H1 (cell line): ENCODE data around the gene LRRC28. TPM values are rescaled to one million over a fixed set of nuclear protein-coding genes. Genes with fewer than 3 reads are reported as not detected.

Source experiments
- CTCF ChIA-PET: fragments of 300-600 bp; sonication (Branson Sonifier 250); formaldehyde crosslinking; loops from one replicate; lab custom pipeline; 2021; ENCODE audit not compliant: partially characterized antibody; lab: Charles Lee
- POLR2A ChIA-PET: fragments of 300-600 bp; sonication (Branson Sonifier 250); formaldehyde crosslinking; loops from one replicate; lab custom pipeline; 2021; ENCODE audit warnings: inconsistent platforms; ENCODE audit not compliant: partially characterized antibody; lab: Charles Lee
- DNase-seq, 2 experiments: peaks; one replicate each; pipeline versions ENCODE4 v3.0.0 to v3.0.0-alpha.2; 2010 to 2022; ENCODE audit warnings: low spot score in 2 of 2, low read depth in 1 of 2, mixed read lengths in 1 of 2
- FAIRE-seq: peaks from 2 replicates; lab custom pipeline; 2011; peaks lifted over from hg19 to GRCh38; lab: Jason Lieb, UNC
- H2AFZ ChIP-seq: 2 replicates; pipeline ENCODE4 v1.8.1; 2012; ENCODE audit warnings: low read length, inconsistent platforms
- H2AK5ac ChIP-seq: 2 replicates; pipeline ENCODE4 v1.6.1; 2013; ENCODE audit warnings: low read depth, low read length
- H2BK120ac ChIP-seq: replicated peaks from 2 replicates; pipeline ENCODE3; 2013; ENCODE audit warnings: low read depth, low read length, inconsistent platforms
- H2BK12ac ChIP-seq: 2 replicates; pipeline ENCODE4 v1.6.1; 2013; ENCODE audit warnings: low read depth, low read length
- H2BK15ac ChIP-seq: 2 replicates; pipeline ENCODE4 v1.6.1; 2013; ENCODE audit warnings: low read length
- H2BK20ac ChIP-seq: 2 replicates; pipeline ENCODE4 v1.6.1; 2013; ENCODE audit warnings: low read length
- H2BK5ac ChIP-seq: 2 replicates; pipeline ENCODE4 v1.6.1; 2013; ENCODE audit warnings: low read depth, low read length
- H3K14ac ChIP-seq: 2 replicates; pipeline ENCODE4 v1.6.1; 2013; ENCODE audit warnings: inconsistent platforms; ENCODE audit not compliant: insufficient read length
- H3K18ac ChIP-seq: 2 replicates; pipeline ENCODE4 v1.6.1; 2013; ENCODE audit warnings: low read length; ENCODE audit errors: extremely low read depth
- H3K23ac ChIP-seq: 2 replicates; pipeline ENCODE4 v1.6.1; 2013; ENCODE audit warnings: inconsistent platforms; ENCODE audit not compliant: insufficient read length
- H3K23me2 ChIP-seq: 2 replicates; pipeline ENCODE4 v1.6.1; 2013; ENCODE audit warnings: low read depth, low read length
- H3K27ac ChIP-seq: 2 replicates; pipeline ENCODE4 v1.6.1; 2011; ENCODE audit warnings: low read depth, low read length, inconsistent platforms
- H3K27me3 ChIP-seq, 4 experiments: replicated peaks in 1 of 4; 1 replicate in 1 of 4; 2 replicates in 3 of 4; pipeline versions ENCODE4 v1.6.1 to v1.8.1; 2011 to 2013; ENCODE audit warnings: low read length in 3 of 4, mild to moderate bottlenecking in 3 of 4, inconsistent platforms in 2 of 4, mixed read lengths in 2 of 4, moderate library complexity in 1 of 4; ENCODE audit not compliant: control insufficient read depth in 3 of 4, insufficient read depth in 3 of 4; ENCODE audit errors: extremely low read depth in 1 of 4
- H3K36me3 ChIP-seq, 4 experiments: 2 replicates each; pipeline versions ENCODE4 v1.6.1 to v1.8.1; 2011 to 2013; ENCODE audit warnings: mild to moderate bottlenecking in 4 of 4, low read length in 3 of 4, moderate library complexity in 2 of 4, control low read depth in 1 of 4, inconsistent platforms in 1 of 4; ENCODE audit not compliant: insufficient read depth in 4 of 4, control insufficient read depth in 2 of 4
- H3K4ac ChIP-seq: replicated peaks from 2 replicates; pipeline ENCODE3; 2013; ENCODE audit warnings: low read length, low read depth, mixed read lengths, inconsistent platforms; ENCODE audit not compliant: insufficient read length
- H3K4me1 ChIP-seq, 4 experiments: replicated peaks in 1 of 4; 1 replicate in 1 of 4; 2 replicates in 3 of 4; pipeline versions ENCODE4 v1.6.1 to v1.8.1; 2011 to 2013; ENCODE audit warnings: low read length in 3 of 4, inconsistent platforms in 2 of 4, mixed read lengths in 1 of 4; ENCODE audit not compliant: insufficient read depth in 4 of 4, control insufficient read depth in 3 of 4
- H3K4me2 ChIP-seq, 2 experiments: 2 replicates each; pipeline versions ENCODE4 v1.6.1 to v1.8.1; 2011 to 2013; ENCODE audit warnings: low read depth in 2 of 2, low read length in 2 of 2, control low read depth in 1 of 2, inconsistent platforms in 1 of 2, mild to moderate bottlenecking in 1 of 2; ENCODE audit not compliant: insufficient read depth in 1 of 2
- H3K4me3 ChIP-seq, 4 experiments: fragments of 200-600, 300-600 bp in 1 of 4; sonication (generic), shearing (Covaris generic), sonication (Bioruptor Twin) in 1 of 4; 2 replicates each; pipeline versions ENCODE4 v1.5.1 to v1.8.1; 2011 to 2016; ENCODE audit warnings: low read length in 4 of 4, low read depth in 3 of 4, control low read depth in 2 of 4, inconsistent platforms in 2 of 4, mild to moderate bottlenecking in 2 of 4, mixed read lengths in 1 of 4, moderate library complexity in 1 of 4; ENCODE audit not compliant: insufficient read depth in 2 of 4; ENCODE audit errors: extremely low read depth in 1 of 4
- H3K56ac ChIP-seq: replicated peaks from 2 replicates; pipeline ENCODE3; 2013; ENCODE audit warnings: low read depth, mild to moderate bottlenecking, mixed read lengths, low read length, inconsistent platforms; ENCODE audit not compliant: insufficient read length
- H3K79me1 ChIP-seq: 2 replicates; pipeline ENCODE4 v1.6.1; 2013; ENCODE audit warnings: low read depth, low read length, control low read depth
- H3K79me2 ChIP-seq, 2 experiments: 2 replicates each; pipeline versions ENCODE4 v1.6.1 to v1.8.1; 2012 to 2013; ENCODE audit warnings: low read length in 2 of 2, mild to moderate bottlenecking in 2 of 2, inconsistent platforms in 1 of 2; ENCODE audit not compliant: insufficient read depth in 2 of 2, control insufficient read depth in 1 of 2
- H3K9ac ChIP-seq, 4 experiments: replicated peaks in 1 of 4; 1 replicate in 1 of 4; 2 replicates in 3 of 4; pipeline versions ENCODE4 v1.6.1 to v1.8.1; 2011 to 2013; ENCODE audit warnings: low read depth in 3 of 4, low read length in 3 of 4, control low read depth in 2 of 4, mild to moderate bottlenecking in 2 of 4, moderate library complexity in 2 of 4, inconsistent platforms in 1 of 4; ENCODE audit errors: extremely low read depth in 1 of 4
- H3K9me3 ChIP-seq, 2 experiments: 2 replicates each; pipeline versions ENCODE4 v1.6.1 to v1.8.1; 2012 to 2013; ENCODE audit warnings: mild to moderate bottlenecking in 2 of 2, moderate library complexity in 2 of 2, control low read depth in 1 of 2, inconsistent platforms in 1 of 2, low read depth in 1 of 2, low read length in 1 of 2, mixed read lengths in 1 of 2; ENCODE audit not compliant: insufficient read depth in 2 of 2
- H4K20me1 ChIP-seq, 2 experiments: replicated peaks in 1 of 2; 2 replicates each; pipeline versions ENCODE3 to v1.8.1; 2011 to 2013; ENCODE audit warnings: inconsistent platforms in 2 of 2, low read length in 2 of 2, mild to moderate bottlenecking in 1 of 2; ENCODE audit not compliant: insufficient read depth in 2 of 2, control insufficient read depth in 1 of 2
- H4K5ac ChIP-seq: 2 replicates; pipeline ENCODE4 v1.6.1; 2013; ENCODE audit warnings: low read length, low read depth, mixed read lengths, inconsistent platforms; ENCODE audit not compliant: insufficient read length
- H4K8ac ChIP-seq: 2 replicates; pipeline ENCODE4 v1.8.0; 2013; ENCODE audit warnings: mild to moderate bottlenecking, moderate library complexity, low read length, inconsistent platforms; ENCODE audit not compliant: insufficient read depth; ENCODE audit errors: extremely low read depth
- H4K91ac ChIP-seq: replicated peaks from 2 replicates; pipeline ENCODE3; 2013; ENCODE audit warnings: low read length, mixed read lengths, inconsistent platforms; ENCODE audit not compliant: insufficient read length
- ATF3 ChIP-seq: IDR thresholded peaks from 2 replicates; pipeline ENCODE4 v1.6.1; 2011; ENCODE audit warnings: low read depth, mild to moderate bottlenecking, low read length; ENCODE audit not compliant: insufficient read depth
- CBX8 ChIP-seq: fragments of 300-800, 300-1000 bp; sonication (generic); IDR thresholded peaks from 2 replicates; pipeline ENCODE4 v1.7.1; 2016; ENCODE audit warnings: low read depth, low read length, borderline replicate concordance
- CTBP2 ChIP-seq: IDR thresholded peaks from 2 replicates; pipeline ENCODE4 v1.7.0; 2011; ENCODE audit warnings: borderline replicate concordance, mild to moderate bottlenecking, moderate library complexity, mixed read lengths, low read length; ENCODE audit not compliant: insufficient read depth, insufficient read length
- CTCF ChIP-seq, 3 experiments: IDR thresholded peaks; 1 replicate in 2 of 3; 2 replicates in 1 of 3; pipeline versions ENCODE4 v1.5.1 to v1.6.1; 2011; ENCODE audit warnings: low read length in 3 of 3, mild to moderate bottlenecking in 3 of 3, inconsistent platforms in 2 of 3, low read depth in 1 of 3, moderate library complexity in 1 of 3; ENCODE audit not compliant: insufficient read depth in 1 of 3; ENCODE audit errors: control extremely low read depth in 1 of 3
- KDM1A ChIP-seq: fragments of 200-600, 300-600 bp; sonication (generic); IDR thresholded peaks from 2 replicates; pipeline ENCODE4 v1.7.1; 2016; ENCODE audit warnings: mild to moderate bottlenecking, low read length, borderline replicate concordance
- RAD21 ChIP-seq, 2 experiments: IDR thresholded peaks in 1 of 2; conservative IDR thresholded peaks in 1 of 2; 2 replicates each; pipeline ENCODE4 v1.6.1; 2011; ENCODE audit warnings: low read depth in 2 of 2, low read length in 2 of 2, improper control_type of control experiment in 1 of 2, inconsistent platforms in 1 of 2, mild to moderate bottlenecking in 1 of 2, moderate library complexity in 1 of 2
- RBBP5 ChIP-seq: IDR thresholded peaks from 2 replicates; pipeline ENCODE4 v1.7.1; 2012; ENCODE audit warnings: low read depth, mild to moderate bottlenecking, inconsistent platforms, low read length, moderate library complexity, borderline replicate concordance
- SIRT6 ChIP-seq: IDR thresholded peaks from one replicate; pipeline ENCODE4 v1.7.1; 2012; ENCODE audit warnings: low read length, inconsistent platforms
- SP4 ChIP-seq: IDR thresholded peaks from 2 replicates; pipeline ENCODE4 v1.6.1; 2012; ENCODE audit warnings: low read length, inconsistent platforms
- WGBS, 2 experiments: shearing (Covaris generic) in 1 of 2; methylation state at CpG; one replicate each; pipeline versions ENCODE4 v1.1.6 to v1.1.7; 2013 to 2015; ENCODE audit warnings: low lambda C conversion rate in 2 of 2, mixed read lengths in 2 of 2, inconsistent platforms in 1 of 2, low coverage in 1 of 2, missing lambda C conversion rate in 1 of 2; ENCODE audit not compliant: insufficient replicate concordance in 2 of 2, insufficient coverage in 1 of 2, insufficient read length in 1 of 2; ENCODE audit errors: extremely low coverage in 1 of 2, missing lambda C conversion rate in 1 of 2; 5-methylcytosine and 5-hydroxymethylcytosine counted together
- polyA plus RNA-seq, 7 experiments: library from polyadenylated mRNA; depleted of rRNA in 3 of 7; stranded (reverse) in 5 of 7; unstranded in 2 of 7; fragments of >200 nt in 5 of 7; fragments of 200-250 nt in 2 of 7; gene quantifications; 1 replicate in 5 of 7; 2 replicates in 1 of 7; 4 replicates in 1 of 7; pipeline versions ENCODE4 v1.2.1 to v1.2.3, GENCODE V29; 2011 to 2013; ENCODE audit warnings: missing spikeins in 2 of 7, mixed read lengths in 2 of 7
- total RNA-seq: library from RNA; stranded (reverse); fragmentation: NEBNext Ultra II Directional; extraction: Animal tissue kit (Norgen Biotek cat#: 25700); gene quantifications from 2 replicates; pipeline ENCODE4 v1.2.1, GENCODE V29; 2021

LRRC28 gene
- total and polyA plus RNA-seq, 2 of the 8 experiments (the other 6 are each of a cell fraction or from before 2014, with no cell fraction given): 20.2 to 23.3 TPM

DNA sequence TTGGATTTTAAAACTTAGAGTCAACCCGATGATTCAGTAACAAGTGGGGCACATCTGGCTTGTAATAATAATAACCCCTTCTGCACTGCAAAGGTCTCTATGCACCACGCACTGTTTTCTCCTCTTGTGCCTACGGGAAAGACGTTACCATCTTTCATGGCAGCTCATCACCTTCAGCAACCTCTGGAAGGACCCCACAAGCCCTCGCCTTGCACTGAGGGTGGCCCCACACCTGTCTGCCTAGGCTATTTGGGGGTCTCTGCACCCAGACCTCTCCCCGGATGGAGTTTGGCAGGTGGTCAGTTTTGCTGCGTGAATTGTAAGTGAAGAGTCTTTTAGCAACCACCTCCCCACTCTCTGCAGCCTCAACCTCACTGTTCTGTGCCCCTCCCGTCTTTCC, 175.9 kb downstream of the LRRC28 start:
- POLR2A ChIA-PET: no interaction called here
- Histone ChIP-seq H3K23me2 (no peaks in the 10 kb centered on the region), H4K20me1 (no peaks in the 10 kb centered on the region), H3K79me2 (no peaks in the 10 kb centered on the region), H3K18ac (no peak overlapping the region), H4K91ac (no peak overlapping the region), H3K27me3 (no peaks in the 10 kb centered on the region; a peak in 1 of 7 replicates), H4K5ac (no peak overlapping the region), H2BK15ac (no peak overlapping the region), H2BK120ac (no peak overlapping the region), H3K56ac (no peak overlapping the region), H3K4ac (no peak overlapping the region), H2AFZ (no peak overlapping the region), H2BK12ac (no peak overlapping the region), H3K9ac (no peak overlapping the region), H3K4me2 (no peak overlapping the region), H3K14ac (no peak overlapping the region), H3K23ac (no peak overlapping the region), H2BK20ac (no peak overlapping the region), H3K4me1 (no peaks in the 10 kb centered on the region; a peak in 1 of 7 replicates), H3K9me3 (no peaks in the 10 kb centered on the region), H2BK5ac (no peak overlapping the region), H3K4me3 (no peak overlapping the region), H2AK5ac (no peak overlapping the region), H3K27ac (no peak overlapping the region), H3K36me3 (no peaks in the 10 kb centered on the region), H3K79me1 (no peaks in the 10 kb centered on the region), H4K8ac (no peak overlapping the region)
- no peak for FAIRE-seq
- CTCF ChIA-PET: interaction anchor here (1.0 to 2.1 kb wide), 2 partner anchors 12 to 277 kb away, joined by 3 to 7 read pairs; no protein-coding TSS in a partner anchor
- 86% methylated on average over 8 of the region's 8 CpGs; no CpG with 5 or more reads in 1 of the 2 experiments for WGBS, 2 experiments
- TF ChIP-seq SP4 (no peak), SIRT6 (no peak), RBBP5 (no peak), CTBP2 (no peak), CTCF (IDR thresholded peaks at IDR 0.05; ENCODE audit: control extremely low read depth in 1 of 3, insufficient read depth in 1 of 3, low read depth in 1 of 3, low read length in 3 of 3) (no peak), KDM1A (no peak), ATF3 (no peak), CBX8 (no peak), RAD21 (IDR thresholded peaks at IDR 0.05 in 1 of 2, conservative IDR thresholded peaks at IDR 0.05 in 1 of 2; ENCODE audit: low read depth in 2 of 2, low read length in 2 of 2) (no peak)
- DNase-seq: no peak
